ENCODE results near the gene S1PR1. TPM values are rescaled to one million over a fixed set of nuclear protein-coding genes. Genes with fewer than 3 reads are reported as not detected.

The S1PR1 gene
- total and polyA plus RNA-seq, 2 of the 13 experiments (the other 11 are each of a cell fraction or from before 2014, with no cell fraction given) = not detected

- TF ChIP-seq ZNF317 (CRISPR knock-in tag; IDR thresholded peaks at IDR 0.05) = no peak
- TF ChIP-seq ZFP37 (CRISPR knock-in tag; IDR thresholded peaks at IDR 0.05; ENCODE audit: borderline replicate concordance) = no peak
- TF ChIP-seq CTCF (CRISPR knock-in tag; IDR thresholded peaks at IDR 0.05) = peak; percentile 91
- peak; percentile 76 for TF ChIP-seq RAD21 (CRISPR knock-in tag; IDR thresholded peaks at IDR 0.05)
- TF ChIP-seq XRCC5 (optimal IDR thresholded peaks at IDR 0.05; ENCODE audit: low read length) = peak; percentile 72
- 0 out of 2 replicates have a peak, but pooled peaks have one; percentile 19 for TF ChIP-seq MED1 (CRISPR knock-in tag; IDR thresholded peaks at IDR 0.05)
- TF ChIP-seq ZNF687 (CRISPR knock-in tag; IDR thresholded peaks at IDR 0.05) = peak; percentile 30
- TF ChIP-seq GABPB1 (CRISPR knock-in tag; IDR thresholded peaks at IDR 0.05) = peak; percentile 25; the same call in 1 of the 2 replicates
- peak; percentile 25; the same call in 1 of the 2 replicates for TF ChIP-seq ZFX (CRISPR knock-in tag; IDR thresholded peaks at IDR 0.05; ENCODE audit: low read depth)
- TF ChIP-seq ZNF574 (CRISPR knock-in tag; IDR thresholded peaks at IDR 0.05) = peak; percentile 44; the same call in 1 of the 2 replicates
- TF ChIP-seq SAFB2 (CRISPR knock-in tag; IDR thresholded peaks at IDR 0.05; ENCODE audit: borderline replicate concordance, low read depth) = no peak
- TF ChIP-seq RNF2 (conservative IDR thresholded peaks at IDR 0.05; ENCODE audit: low read depth) = peak; percentile 78; the same call in 1 of the 2 replicates
- TF ChIP-seq SOX13 (IDR thresholded peaks at IDR 0.05) = no peak
- TF ChIP-seq SOX13 (CRISPR knock-in tag; conservative IDR thresholded peaks at IDR 0.05 in 1 of 2, IDR thresholded peaks at IDR 0.05 in 1 of 2) = 0 out of 4 replicates have a peak, but pooled peaks of 1 of the 2 experiments have one; percentile 10
- TF ChIP-seq NR2F1 (CRISPR knock-in tag; IDR thresholded peaks at IDR 0.05) = no peak
- peak; percentile 80 for TF ChIP-seq STAG1 (CRISPR knock-in tag; IDR thresholded peaks at IDR 0.05)
Observed at GRCh38 chr1:101238681-101239094, 1.9 kb downstream of the S1PR1 start (continued).
